NCI-H2227 (cell line): ENCODE data around the gene NXPE4.

Source experiments
- DNase-seq: peaks from one replicate; lab custom pipeline; 2025; ENCODE audit not compliant: unreplicated experiment; lab: John Stamatoyannopoulos, UW

Gene NXPE4

GRCh38 chr11:114563077-114563476 is 32.5 kb downstream of the NXPE4 start:
- DNase-seq = no peak

GRCh38 chr11:114562166-114562916 is 33.2 kb downstream of the NXPE4 start:
- DNase-seq = no peak

- DNase-seq = no peak
Observed at GRCh38 chr11:114559425-114560310, 35.9 kb downstream of the NXPE4 start, which contains the start of gene NXPE1. TSS of gene NXPE1 (minus strand) at chr11:114559881. CDS start at chr11:114551201, 8,680 bp downstream.

GRCh38 chr11:114556135-114556534 is 39.5 kb downstream of the NXPE4 start:
- no peak for DNase-seq

GRCh38 chr11:114553642-114554041 is 41.9 kb downstream of the NXPE4 start:
- no peak for DNase-seq

- DNase-seq = no peak
Observed at GRCh38 chr11:114551060-114551459, 44.5 kb downstream of the NXPE4 start.

GRCh38 chr11:114525682-114526081 is 69.9 kb downstream of the NXPE4 start:
- DNase-seq = no peak

GRCh38 chr11:114524122-114524521 is 71.5 kb downstream of the NXPE4 start:
- no peak for DNase-seq

GRCh38 chr11:114522818-114523217 is 72.8 kb downstream of the NXPE4 start:
- no peak for DNase-seq
